ENCODE results near the gene GOLGA3.
A peak's percentile ranks its signal among the peaks of the same experiment; 100 is the strongest.
"Not testable (repeated sequence)": the region's sequence is repeated elsewhere in the genome, so short reads cannot be mapped to it uniquely, and the experiment has no call there.

Gene GOLGA3

GRCh38 chr12:132828706-132829534 is at the start of gene GOLGA3:
TSS of gene GOLGA3 (minus strand) at chr12:132828869. CDS start at chr12:132822128, 6,741 bp downstream.
- no peak; the same call in 1 of the 2 replicates for TF ChIP-seq JUND (IDR thresholded peaks at IDR 0.05; ENCODE audit: low read depth)
- peak; percentile 96 to 98 for DNase-seq (ENCODE audit: low read depth in 1 of 2, low spot score in 1 of 2)
- in situ Hi-C loops (cut with HindIII; ENCODE audit: low pct_unique_long_range_greater_than_20kb, low sequenced_read_pairs) = no loop called here

- in situ Hi-C loops (cut with HindIII; ENCODE audit: low pct_unique_long_range_greater_than_20kb, low sequenced_read_pairs); DNase-seq (ENCODE audit: low read depth in 1 of 2, low spot score in 1 of 2): not testable (repeated sequence)
Observed at GRCh38 chr12:132874620-132875019, 46.0 kb upstream of the GOLGA3 start.

GRCh38 chr12:132874175-132874574 is 45.5 kb upstream of the GOLGA3 start:
- DNase-seq (ENCODE audit: low read depth in 1 of 2, low spot score in 1 of 2) = no peak
- no peak for TF ChIP-seq JUND (IDR thresholded peaks at IDR 0.05; ENCODE audit: low read depth)
- in situ Hi-C loops (cut with HindIII; ENCODE audit: low pct_unique_long_range_greater_than_20kb, low sequenced_read_pairs) = no loop called here

GRCh38 chr12:132873724-132874123 is 45.1 kb upstream of the GOLGA3 start:
- DNase-seq (ENCODE audit: low read depth in 1 of 2, low spot score in 1 of 2) = no peak
- no peak for TF ChIP-seq JUND (IDR thresholded peaks at IDR 0.05; ENCODE audit: low read depth)
- in situ Hi-C loops (cut with HindIII; ENCODE audit: low pct_unique_long_range_greater_than_20kb, low sequenced_read_pairs) = no loop called here

- in situ Hi-C loops (cut with HindIII; ENCODE audit: low pct_unique_long_range_greater_than_20kb, low sequenced_read_pairs) = no loop called here
- DNase-seq (ENCODE audit: low read depth in 1 of 2, low spot score in 1 of 2) = no peak
Observed at GRCh38 chr12:132872975-132873421, 44.3 kb upstream of the GOLGA3 start.

GRCh38 chr12:132872073-132872855 is 43.6 kb upstream of the GOLGA3 start:
- TF ChIP-seq JUND (IDR thresholded peaks at IDR 0.05; ENCODE audit: low read depth) = no peak
- in situ Hi-C loops (cut with HindIII; ENCODE audit: low pct_unique_long_range_greater_than_20kb, low sequenced_read_pairs) = no loop called here
- no peak for DNase-seq (ENCODE audit: low read depth in 1 of 2, low spot score in 1 of 2)

More at GRCh38 chr12:132872975-132873421, 44.3 kb upstream of the GOLGA3 start:
- no peak for TF ChIP-seq JUND (IDR thresholded peaks at IDR 0.05; ENCODE audit: low read depth)

GRCh38 chr12:132869551-132869950 is 40.9 kb upstream of the GOLGA3 start:
- no peak for DNase-seq (ENCODE audit: low read depth in 1 of 2, low spot score in 1 of 2)
- in situ Hi-C loops (cut with HindIII; ENCODE audit: low pct_unique_long_range_greater_than_20kb, low sequenced_read_pairs) = no loop called here
- no peak for TF ChIP-seq JUND (IDR thresholded peaks at IDR 0.05; ENCODE audit: low read depth)

- TF ChIP-seq JUND (IDR thresholded peaks at IDR 0.05; ENCODE audit: low read depth) = no peak
- peak in 1 of 2 experiments; percentile 89 for DNase-seq (ENCODE audit: low read depth in 1 of 2, low spot score in 1 of 2)
- in situ Hi-C loops (cut with HindIII; ENCODE audit: low pct_unique_long_range_greater_than_20kb, low sequenced_read_pairs) = no loop called here
Observed at GRCh38 chr12:132866251-132866828, 37.7 kb upstream of the GOLGA3 start.

- in situ Hi-C loops (cut with HindIII; ENCODE audit: low pct_unique_long_range_greater_than_20kb, low sequenced_read_pairs) = no loop called here
- DNase-seq (ENCODE audit: low read depth in 1 of 2, low spot score in 1 of 2) = no peak
- no peak for TF ChIP-seq JUND (IDR thresholded peaks at IDR 0.05; ENCODE audit: low read depth)
Observed at GRCh38 chr12:132861558-132861957, 32.9 kb upstream of the GOLGA3 start.

- TF ChIP-seq JUND (IDR thresholded peaks at IDR 0.05; ENCODE audit: low read depth) = no peak
- peak in 1 of 2 experiments; percentile 23 for DNase-seq (ENCODE audit: low read depth in 1 of 2, low spot score in 1 of 2)
- in situ Hi-C loops (cut with HindIII; ENCODE audit: low pct_unique_long_range_greater_than_20kb, low sequenced_read_pairs) = no loop called here
Observed at GRCh38 chr12:132858718-132859266, 30.1 kb upstream of the GOLGA3 start.

GRCh38 chr12:132857019-132857418 is 28.4 kb upstream of the GOLGA3 start:
- in situ Hi-C loops (cut with HindIII; ENCODE audit: low pct_unique_long_range_greater_than_20kb, low sequenced_read_pairs) = not testable (repeated sequence)

GRCh38 chr12:132856581-132856980 is 27.9 kb upstream of the GOLGA3 start:
- no peak for TF ChIP-seq JUND (IDR thresholded peaks at IDR 0.05; ENCODE audit: low read depth)
- in situ Hi-C loops (cut with HindIII; ENCODE audit: low pct_unique_long_range_greater_than_20kb, low sequenced_read_pairs) = no loop called here

More at GRCh38 chr12:132857019-132857418, 28.4 kb upstream of the GOLGA3 start:
- DNase-seq (ENCODE audit: low read depth in 1 of 2, low spot score in 1 of 2) = not testable (repeated sequence)

GRCh38 chr12:132855211-132855610 is 26.5 kb upstream of the GOLGA3 start:
- in situ Hi-C loops (cut with HindIII; ENCODE audit: low pct_unique_long_range_greater_than_20kb, low sequenced_read_pairs); DNase-seq (ENCODE audit: low read depth in 1 of 2, low spot score in 1 of 2): not testable (repeated sequence)

More at GRCh38 chr12:132856581-132856980, 27.9 kb upstream of the GOLGA3 start:
- DNase-seq (ENCODE audit: low read depth in 1 of 2, low spot score in 1 of 2) = no peak
